PC-9 (cell line): ENCODE measurements around the gene SRSF4. TPM values are rescaled to one million over a fixed set of nuclear protein-coding genes. Genes with fewer than 3 reads are reported as not detected.

Experiments
- BruUV-seq: library from RNA; stranded (reverse); fragments of 400-500 nt; replicated peaks from 2 replicates; lab custom pipeline; 2021; lab: Mats Ljungman, UMichigan
- CTCF ChIA-PET: fragments of 300-600 bp; sonication (Branson Sonifier 250); formaldehyde crosslinking; loops from one replicate; lab custom pipeline; 2022; ENCODE audit warnings: antibody characterized with exemption; lab: Charles Lee
- POLR2A ChIA-PET: fragments of 300-600 bp; sonication (Branson Sonifier 250); formaldehyde crosslinking; loops from one replicate; lab custom pipeline; 2022; ENCODE audit warnings: antibody characterized with exemption; ENCODE audit not compliant: unreplicated experiment; lab: Charles Lee
- DNase-seq, 2 experiments: peaks; one replicate each; pipeline versions ENCODE4 v3.0.0 to v3.0.0-alpha.2; 2015 to 2022; ENCODE audit warnings: mixed read lengths in 1 of 2
- H2AFZ ChIP-seq: fragments of 200-600 bp; sonication (generic); 2 replicates; pipeline ENCODE4 v1.8.1; 2017; ENCODE audit warnings: antibody characterized with exemption
- H3F3A ChIP-seq: fragments of 200-600 bp; sonication (generic); 2 replicates; pipeline ENCODE4 v1.8.1; 2017; ENCODE audit warnings: antibody characterized with exemption, mild to moderate bottlenecking, low read depth; ENCODE audit not compliant: insufficient read depth
- H3K27ac ChIP-seq: fragments of 200-600 bp; sonication (generic); 2 replicates; pipeline ENCODE4 v1.6.1; 2016; ENCODE audit warnings: mixed run types
- H3K27me3 ChIP-seq: fragments of 200-600 bp; sonication (generic); 2 replicates; pipeline ENCODE4 v1.6.1; 2016; ENCODE audit warnings: low read depth, mixed run types; ENCODE audit not compliant: insufficient read depth
- H3K36me3 ChIP-seq: fragments of 200-600 bp; sonication (generic); 2 replicates; pipeline ENCODE4 v1.6.1; 2016; ENCODE audit warnings: low read depth, mixed run types
- H3K4me1 ChIP-seq: fragments of 200-600 bp; sonication (generic); replicated peaks from 2 replicates; pipeline ENCODE4 v1.6.1; 2016; ENCODE audit warnings: mixed run types; ENCODE audit not compliant: insufficient read depth
- H3K4me2 ChIP-seq: fragments of 200-600 bp; sonication (generic); 2 replicates; pipeline ENCODE4 v1.6.1; 2017; ENCODE audit warnings: mixed run types
- H3K4me3 ChIP-seq: fragments of 200-600 bp; sonication (generic); 2 replicates; pipeline ENCODE4 v1.6.1; 2016; ENCODE audit warnings: mixed run types
- H3K79me2 ChIP-seq: fragments of 200-600 bp; sonication (generic); 2 replicates; pipeline ENCODE4 v1.6.1; 2017; ENCODE audit warnings: low read depth, mixed run types
- H3K9me2 ChIP-seq: fragments of 200-600 bp; sonication (generic); 2 replicates; pipeline ENCODE4 v1.8.1; 2017; ENCODE audit warnings: mild to moderate bottlenecking; ENCODE audit not compliant: insufficient read depth
- H3K9me3 ChIP-seq: fragments of 200-600 bp; sonication (generic); 2 replicates; pipeline ENCODE4 v1.8.1; 2016; ENCODE audit warnings: low read depth; ENCODE audit not compliant: insufficient read depth
- H4K20me1 ChIP-seq: fragments of 200-600 bp; sonication (generic); 2 replicates; pipeline ENCODE4 v1.8.1; 2017; ENCODE audit not compliant: insufficient read depth
- CTCF ChIP-seq: fragments of 200-600 bp; sonication (generic); conservative IDR thresholded peaks from 2 replicates; pipeline ENCODE4 v1.6.1; 2017; ENCODE audit warnings: mixed run types, antibody characterized with exemption, mild to moderate bottlenecking, moderate library complexity
- EZH2 ChIP-seq: fragments of 200-600 bp; sonication (generic); IDR thresholded peaks from 2 replicates; pipeline ENCODE4 v1.8.0; 2017; ENCODE audit warnings: antibody characterized with exemption, low read depth
- intact Hi-C: fragments of 100-400 bp; cut with micrococcal nuclease; formaldehyde crosslinking; loops from one replicate; pipeline ENCODE4 v1.10.0; 2022; ENCODE audit not compliant: unreplicated experiment
- total RNA-seq: library from RNA; stranded (reverse); gene quantifications from 2 replicates; pipeline ENCODE4 v1.2.3, GENCODE V29; 2021

Gene SRSF4
- total RNA-seq, 1 experiment from 2014 or later = 87.6 TPM

GRCh38 chr1:29121516-29121935, 60.2 kb downstream of the SRSF4 start:
- Histone ChIP-seq H3K4me1 (no peaks in the 10 kb centered on the region), H3K79me2 (no peaks in the 10 kb centered on the region), H3K27ac (no peak overlapping the region), H3K27me3 (no peaks in the 10 kb centered on the region), H3K36me3 (no peaks in the 10 kb centered on the region), H3K4me2 (no peak overlapping the region), H4K20me1 (no peaks in the 10 kb centered on the region), H3K9me3 (no peaks in the 10 kb centered on the region), H3K4me3 (no peak overlapping the region), H2AFZ (no peak overlapping the region), H3F3A (no peaks in the 10 kb centered on the region), H3K9me2 (no peaks in the 10 kb centered on the region)
- no peak for DNase-seq
- TF ChIP-seq EZH2 (no peak), CTCF (no peak)
- CTCF ChIA-PET = no interaction called here
- intact Hi-C loops = no loop called here
- BruUV-seq = no TSS peak
- POLR2A ChIA-PET = no interaction called here

GRCh38 chr1:29120947-29121485, 60.7 kb downstream of the SRSF4 start:
- BruUV-seq = no TSS peak
- intact Hi-C loops = no loop called here
- no peaks in the 10 kb centered on the region for H3F3A ChIP-seq
- H3K9me3 ChIP-seq = no peaks in the 10 kb centered on the region
- DNase-seq = no peak
- H3K9me2 ChIP-seq = no peaks in the 10 kb centered on the region
- no peak overlapping the region for H2AFZ ChIP-seq
- ChIA-PET CTCF (no interaction called here), POLR2A (no interaction called here)
- TF ChIP-seq EZH2 = no peak
- no peak for TF ChIP-seq CTCF
- H3K27me3 ChIP-seq = no peaks in the 10 kb centered on the region
- H4K20me1 ChIP-seq = no peaks in the 10 kb centered on the region
- no peak overlapping the region for H3K27ac ChIP-seq
- H3K4me3 ChIP-seq = no peak overlapping the region
- no peak overlapping the region for H3K4me2 ChIP-seq
- H3K79me2 ChIP-seq = no peaks in the 10 kb centered on the region
- H3K4me1 ChIP-seq = no peaks in the 10 kb centered on the region
- no peaks in the 10 kb centered on the region for H3K36me3 ChIP-seq

- Histone ChIP-seq H3K79me2 (no peaks in the 10 kb centered on the region), H3K4me3 (no peak overlapping the region), H3K9me3 (no peaks in the 10 kb centered on the region), H3F3A (no peaks in the 10 kb centered on the region), H4K20me1 (no peaks in the 10 kb centered on the region), H3K4me1 (no peaks in the 10 kb centered on the region), H2AFZ (no peak overlapping the region), H3K4me2 (no peak overlapping the region), H3K9me2 (no peaks in the 10 kb centered on the region), H3K27me3 (no peaks in the 10 kb centered on the region), H3K36me3 (no peaks in the 10 kb centered on the region), H3K27ac (no peak overlapping the region)
- no TSS peak for BruUV-seq
- DNase-seq = no peak
- TF ChIP-seq CTCF (no peak), EZH2 (no peak)
- POLR2A ChIA-PET = no interaction called here
- intact Hi-C loops = no loop called here
- CTCF ChIA-PET = no interaction called here
These were observed 61.3 kb downstream of the SRSF4 start for GRCh38 chr1:29120367-29120766.
